Stomach (tissue), 19 donors: Measurements from ENCODE around the gene SCYL2. TPM values are rescaled to one million over a fixed set of nuclear protein-coding genes. Genes with fewer than 3 reads are reported as not detected.
A peak's percentile ranks its signal among the peaks of the same experiment; 100 is the strongest.
"Not testable (repeated sequence)": the region's sequence is repeated elsewhere in the genome, so short reads cannot be mapped to it uniquely, and the experiment has no call there.

Experiments used
- DNase-seq, 2 donors: peaks; one replicate each; pipeline versions ENCODE4 v3.0.0 to v3.0.0-alpha.2; 2013 to 2019
- H3K27ac ChIP-seq, 5 donors: fragments of 200-600 bp in 4 of 5; sonication (generic) in 4 of 5; one replicate each; pipeline ENCODE4 v1.5.1; 2013 to 2019; ENCODE audit warnings: mild to moderate bottlenecking in 1 of 5, moderate library complexity in 1 of 5
- H3K27me3 ChIP-seq, 3 donors: fragments of 200-600 bp; sonication (generic); one replicate each; pipeline ENCODE4 v1.5.1; 2017 to 2019; ENCODE audit warnings: mixed run types in 1 of 3
- H3K36me3 ChIP-seq, 4 donors: fragments of 200-600 bp; sonication (generic); 1 replicate in 3 of 4; 2 replicates in 1 of 4; pipeline ENCODE4 v1.5.1; 2016 to 2019
- H3K4me1 ChIP-seq, 4 donors: fragments of 200-600 bp; sonication (generic); one replicate each; pipeline ENCODE4 v1.5.1; 2016 to 2019
- H3K4me3 ChIP-seq, 4 donors: fragments of 200-600 bp; sonication (generic) in 3 of 4; one replicate each; pipeline ENCODE4 v1.5.1; 2016 to 2019; ENCODE audit warnings: mild to moderate bottlenecking in 1 of 4
- H3K9me3 ChIP-seq, 4 donors: fragments of 200-600 bp; sonication (generic); one replicate each; pipeline ENCODE4 v1.5.1; 2016 to 2019
- EP300 ChIP-seq: sonication (generic); formaldehyde crosslinking; IDR thresholded peaks from one replicate; pipeline ENCODE4 v1.6.1; 2017; ENCODE audit warnings: antibody characterized with exemption
- POLR2A ChIP-seq, 4 donors: fragments of 450-650 bp; IDR thresholded peaks; one replicate each; pipeline ENCODE4 v1.6.1; 2016; ENCODE audit warnings: antibody characterized with exemption in 4 of 4, control low read depth in 2 of 4, mild to moderate bottlenecking in 1 of 4, moderate library complexity in 1 of 4
- POLR2AphosphoS5 ChIP-seq, 3 donors: sonication (generic); formaldehyde crosslinking; IDR thresholded peaks; one replicate each; pipeline ENCODE4 v1.6.1; 2016; ENCODE audit warnings: antibody characterized with exemption in 3 of 3
- WGBS, 5 donors: extraction: QIAGEN DNeasy Blood & Tissue Kit in 3 of 5; methylation state at CpG; one replicate each; pipeline versions ENCODE4 v1.1.5 to v1.1.7; 2013 to 2018; 5-methylcytosine and 5-hydroxymethylcytosine counted together
- intact Hi-C: fragments of 100-400 bp; cut with DNase I; formaldehyde crosslinking; loops from one replicate; pipeline ENCODE4 v1.15.1; 2023; ENCODE audit warnings: low total_unique reads
- long read RNA-seq, 10 donors: transcript quantifications; one replicate each; lab custom pipeline, GENCODE V29; 2026
- polyA plus RNA-seq, 3 donors: library from polyadenylated mRNA; stranded (reverse); fragments of 200-250 nt; gene quantifications; one replicate each; pipeline ENCODE4 v1.2.3, GENCODE V29; 2013
- total RNA-seq, 5 donors: library from RNA; depleted of rRNA; stranded (reverse); fragments of >200 nt; gene quantifications; one replicate each; pipeline versions ENCODE4 v1.1.0 to v1.2.3, GENCODE V29; 2014 to 2016
- TF ChIP-seq, protein P1 (sequence below), 7 experiments: fragments of 450-650 bp in 4 of 7; fragments of 200-600 bp in 3 of 7; sonication (generic) in 3 of 7; IDR thresholded peaks; one replicate each; pipeline ENCODE4 v1.5.1; 2016 to 2019; ENCODE audit warnings: antibody characterized with exemption in 7 of 7, control low read depth in 2 of 7, mild to moderate bottlenecking in 1 of 7
- donor health status: healthy with polysubstance abuse.
- donor health status: Bipolar disorder and iron deficiency.
- donor health status: healthy.

The SCYL2 gene, protein sequence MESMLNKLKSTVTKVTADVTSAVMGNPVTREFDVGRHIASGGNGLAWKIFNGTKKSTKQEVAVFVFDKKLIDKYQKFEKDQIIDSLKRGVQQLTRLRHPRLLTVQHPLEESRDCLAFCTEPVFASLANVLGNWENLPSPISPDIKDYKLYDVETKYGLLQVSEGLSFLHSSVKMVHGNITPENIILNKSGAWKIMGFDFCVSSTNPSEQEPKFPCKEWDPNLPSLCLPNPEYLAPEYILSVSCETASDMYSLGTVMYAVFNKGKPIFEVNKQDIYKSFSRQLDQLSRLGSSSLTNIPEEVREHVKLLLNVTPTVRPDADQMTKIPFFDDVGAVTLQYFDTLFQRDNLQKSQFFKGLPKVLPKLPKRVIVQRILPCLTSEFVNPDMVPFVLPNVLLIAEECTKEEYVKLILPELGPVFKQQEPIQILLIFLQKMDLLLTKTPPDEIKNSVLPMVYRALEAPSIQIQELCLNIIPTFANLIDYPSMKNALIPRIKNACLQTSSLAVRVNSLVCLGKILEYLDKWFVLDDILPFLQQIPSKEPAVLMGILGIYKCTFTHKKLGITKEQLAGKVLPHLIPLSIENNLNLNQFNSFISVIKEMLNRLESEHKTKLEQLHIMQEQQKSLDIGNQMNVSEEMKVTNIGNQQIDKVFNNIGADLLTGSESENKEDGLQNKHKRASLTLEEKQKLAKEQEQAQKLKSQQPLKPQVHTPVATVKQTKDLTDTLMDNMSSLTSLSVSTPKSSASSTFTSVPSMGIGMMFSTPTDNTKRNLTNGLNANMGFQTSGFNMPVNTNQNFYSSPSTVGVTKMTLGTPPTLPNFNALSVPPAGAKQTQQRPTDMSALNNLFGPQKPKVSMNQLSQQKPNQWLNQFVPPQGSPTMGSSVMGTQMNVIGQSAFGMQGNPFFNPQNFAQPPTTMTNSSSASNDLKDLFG
- total RNA-seq: 10 to 100 TPM; 22.3 to 97.3 (median 70.3) TPM
- polyA plus RNA-seq: 10 to 100 TPM in 2 of 3 donors, 1 to 10 TPM in 1; 9.1 to 17.4 (median 11.8) TPM
- long read RNA-seq, donor 1, partial matches to known transcripts: 0 of 1 reads
- long read RNA-seq, donor 1, other reads (novel, unspliced or antisense): 0 of 1 reads
- long read RNA-seq, donor 2, full-length matches to known transcripts: 3 of 3 reads
- long read RNA-seq, donor 2, partial matches to known transcripts: 0 of 3 reads
- long read RNA-seq, donor 2, other reads (novel, unspliced or antisense): 0 of 3 reads
- long read RNA-seq, donor 3: 0 reads
- long read RNA-seq, donor 4: 0 reads
- long read RNA-seq, donor 5, full-length matches to known transcripts: 2 of 2 reads
- long read RNA-seq, donor 5, partial matches to known transcripts: 0 of 2 reads
- long read RNA-seq, donor 5, other reads (novel, unspliced or antisense): 0 of 2 reads
- long read RNA-seq, donor 6, full-length matches to known transcripts: 4 of 12 reads
- long read RNA-seq, donor 6, partial matches to known transcripts: 8 of 12 reads
- long read RNA-seq, donor 6, other reads (novel, unspliced or antisense): 0 of 12 reads
- long read RNA-seq, donor 7, full-length matches to known transcripts: 2 of 7 reads
- long read RNA-seq, donor 7, partial matches to known transcripts: 0 of 7 reads
- long read RNA-seq, donor 7, other reads (novel, unspliced or antisense): 5 of 7 reads
- long read RNA-seq, donor 8, full-length matches to known transcripts: 6 of 11 reads
- long read RNA-seq, donor 8, partial matches to known transcripts: 5 of 11 reads
- long read RNA-seq, donor 8, other reads (novel, unspliced or antisense): 0 of 11 reads
- long read RNA-seq, donor 9: 0 reads
- long read RNA-seq, donor 10: 0 reads

DNA sequence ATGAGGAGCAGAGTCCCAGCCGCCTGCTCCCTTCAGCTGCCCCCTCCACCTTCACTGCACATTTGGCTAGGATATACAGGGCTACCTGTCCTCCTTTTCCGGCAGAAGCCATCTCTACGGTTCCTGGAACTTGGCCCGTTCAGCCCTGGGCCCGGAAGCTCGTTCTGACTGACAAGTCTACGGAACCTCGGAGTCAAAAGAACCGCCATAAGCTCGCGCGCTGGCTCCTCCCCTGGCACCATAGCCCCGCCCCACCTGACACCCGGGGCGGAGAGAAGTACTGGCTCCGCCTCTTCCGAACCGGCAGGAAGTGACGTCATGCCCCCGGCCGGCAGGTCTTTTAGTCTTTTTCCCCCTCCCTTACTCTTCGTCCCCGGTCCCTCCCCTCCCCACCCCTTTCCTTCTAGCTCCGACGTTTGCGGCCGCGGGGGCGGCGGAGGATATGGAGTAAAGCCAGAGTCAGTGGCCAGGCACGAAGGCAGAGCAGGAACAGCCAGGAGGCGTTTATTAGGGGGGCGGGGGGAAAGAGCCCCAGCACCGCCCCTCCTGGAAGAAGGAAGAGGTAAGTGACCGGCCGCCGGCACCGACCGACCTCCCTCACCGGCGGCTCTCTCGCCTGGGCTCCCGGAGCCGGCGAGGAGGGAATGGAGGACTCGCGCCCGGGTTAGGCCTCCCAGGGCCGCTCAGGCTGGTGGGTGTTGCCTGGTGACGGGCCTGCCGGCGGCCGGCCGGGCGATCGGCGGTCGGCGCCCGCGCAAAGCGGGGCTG is at the start of gene SCYL2, which contains the start of gene DEPDC4:
Gene SCYL2 (plus strand): TSS at position 343 of the 768 bp plus-strand sequence. CDS start 15,794 bp downstream, outside the sequence.
Gene DEPDC4 (minus strand): TSS at position 245 of the 768 bp plus-strand sequence. CDS start 3 bp downstream, at position 242.
- TF ChIP-seq EP300: no peak
- peak in 2 of 4 donors; percentile 12 to 27 for TF ChIP-seq POLR2A (IDR thresholded peaks at IDR 0.05)
- peak; percentile 51 to 78 (median 66) for TF ChIP-seq POLR2AphosphoS5 (IDR thresholded peaks at IDR 0.05)
- H3K4me3 ChIP-seq: peak within 1 kb of the TSS; percentile 66 to 90 (median 82)
- peaks cover 14 to 46% (median 34%) of the 10 kb centered on the region in 4 donors for H3K4me1 ChIP-seq
- no peaks in the 10 kb centered on the region for H3K9me3 ChIP-seq
- no peaks in the 10 kb centered on the region for H3K36me3 ChIP-seq
- DNase-seq: peak; percentile 97 to 98
- H3K27ac ChIP-seq: peak within 1 kb of the TSS; percentile 91 to 99 (median 98)
- WGBS, 5 donors: 0 to 1% (median 0%) methylated on average over 43 to 62 of the region's 62 CpGs
- H3K27me3 ChIP-seq: no peaks in the 10 kb centered on the region
- intact Hi-C loops: no loop called here

DNA sequence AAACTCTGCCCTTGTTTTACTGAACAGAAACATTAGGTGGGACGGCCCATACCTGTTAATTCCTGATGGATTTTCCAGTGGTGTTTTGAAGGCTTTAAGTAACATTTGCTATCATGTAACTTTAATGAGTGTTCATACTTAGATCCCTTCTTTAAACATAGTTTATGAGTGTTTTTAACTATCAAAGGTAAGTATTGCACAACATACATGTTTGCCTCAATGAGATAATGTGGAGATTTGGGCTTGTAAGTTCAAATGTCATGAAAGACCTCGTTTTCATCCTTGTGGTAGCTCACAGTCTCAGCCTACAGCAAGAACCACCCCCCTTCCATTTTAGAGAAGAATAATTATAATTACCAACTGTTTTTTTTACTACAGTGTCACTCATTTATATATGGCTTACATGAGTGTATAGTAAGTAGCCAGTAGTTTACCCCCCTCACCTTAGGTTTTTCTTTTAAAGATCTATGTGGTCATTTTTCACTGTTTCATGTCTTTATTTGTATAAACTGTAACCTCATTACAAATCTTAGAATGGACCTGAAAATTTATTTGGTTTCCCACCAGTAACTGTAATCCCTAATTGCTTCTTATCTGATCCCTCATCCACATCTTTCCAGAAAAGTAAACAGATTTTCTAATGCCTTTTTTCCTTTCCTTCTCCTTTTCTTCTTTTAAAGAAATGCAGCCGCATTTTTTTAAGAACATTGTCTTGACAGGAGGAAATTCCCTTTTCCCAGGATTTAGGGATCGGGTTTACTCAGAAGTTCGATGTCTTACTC is 47.5 kb upstream of the SCYL2 start:
- 73 to 81% (median 78%) methylated on average over 5 of the region's 5 CpGs for WGBS, 5 donors
- no peak for DNase-seq
- Histone ChIP-seq H3K27me3 (no peaks in the 10 kb centered on the region), H3K27ac (no peak overlapping the region), H3K9me3 (no peaks in the 10 kb centered on the region), H3K4me1 (peaks cover 0 to 21% (median 6%) of the 10 kb centered on the region in 4 donors), H3K4me3 (no peak overlapping the region), H3K36me3 (peaks cover 27 to 81% (median 66%) of the 10 kb centered on the region in 4 donors)
- intact Hi-C loops: no loop called here
- TF ChIP-seq, protein P1, sequence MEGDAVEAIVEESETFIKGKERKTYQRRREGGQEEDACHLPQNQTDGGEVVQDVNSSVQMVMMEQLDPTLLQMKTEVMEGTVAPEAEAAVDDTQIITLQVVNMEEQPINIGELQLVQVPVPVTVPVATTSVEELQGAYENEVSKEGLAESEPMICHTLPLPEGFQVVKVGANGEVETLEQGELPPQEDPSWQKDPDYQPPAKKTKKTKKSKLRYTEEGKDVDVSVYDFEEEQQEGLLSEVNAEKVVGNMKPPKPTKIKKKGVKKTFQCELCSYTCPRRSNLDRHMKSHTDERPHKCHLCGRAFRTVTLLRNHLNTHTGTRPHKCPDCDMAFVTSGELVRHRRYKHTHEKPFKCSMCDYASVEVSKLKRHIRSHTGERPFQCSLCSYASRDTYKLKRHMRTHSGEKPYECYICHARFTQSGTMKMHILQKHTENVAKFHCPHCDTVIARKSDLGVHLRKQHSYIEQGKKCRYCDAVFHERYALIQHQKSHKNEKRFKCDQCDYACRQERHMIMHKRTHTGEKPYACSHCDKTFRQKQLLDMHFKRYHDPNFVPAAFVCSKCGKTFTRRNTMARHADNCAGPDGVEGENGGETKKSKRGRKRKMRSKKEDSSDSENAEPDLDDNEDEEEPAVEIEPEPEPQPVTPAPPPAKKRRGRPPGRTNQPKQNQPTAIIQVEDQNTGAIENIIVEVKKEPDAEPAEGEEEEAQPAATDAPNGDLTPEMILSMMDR (IDR thresholded peaks at IDR 0.05): no peak
- TF ChIP-seq POLR2A (IDR thresholded peaks at IDR 0.05) (no peak), EP300 (no peak), POLR2AphosphoS5 (IDR thresholded peaks at IDR 0.05) (no peak)

DNA sequence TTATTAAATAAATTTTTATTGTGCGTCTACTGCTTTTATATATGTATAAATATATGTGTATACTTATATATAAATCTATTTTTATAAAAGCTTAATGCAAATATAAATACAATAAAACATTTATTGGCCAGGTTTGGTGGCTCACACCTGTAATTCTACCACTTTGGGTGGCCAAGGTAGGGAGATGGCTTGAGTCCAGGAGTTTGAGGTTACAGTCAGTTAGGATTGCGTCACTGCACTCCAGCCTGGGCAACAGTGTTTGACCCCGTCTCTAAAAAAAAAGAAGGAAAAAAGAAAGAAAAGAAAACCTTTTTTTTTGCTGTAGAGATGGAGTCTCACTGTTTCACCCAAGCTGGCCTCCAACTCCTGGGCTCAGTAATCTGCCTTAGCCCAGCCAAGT is 45.5 kb upstream of the SCYL2 start:
- no peaks in the 10 kb centered on the region for H3K27me3 ChIP-seq
- no peak for DNase-seq
- no peak overlapping the region for H3K4me3 ChIP-seq
- no peaks in the 10 kb centered on the region for H3K9me3 ChIP-seq
- peaks cover 0 to 7% (median 0%) of the 10 kb centered on the region in 4 donors for H3K4me1 ChIP-seq
- H3K36me3 ChIP-seq: peaks cover 26 to 88% (median 74%) of the 10 kb centered on the region in 4 donors
- intact Hi-C loops: no loop called here
- H3K27ac ChIP-seq: no peak overlapping the region
- TF ChIP-seq POLR2A (IDR thresholded peaks at IDR 0.05) (no peak), EP300 (no peak), POLR2AphosphoS5 (IDR thresholded peaks at IDR 0.05) (no peak)
- TF ChIP-seq, protein P1 (IDR thresholded peaks at IDR 0.05): no peak
- 89 to 96% (median 93%) methylated on average over 3 of the region's 3 CpGs for WGBS, 5 donors

DNA sequence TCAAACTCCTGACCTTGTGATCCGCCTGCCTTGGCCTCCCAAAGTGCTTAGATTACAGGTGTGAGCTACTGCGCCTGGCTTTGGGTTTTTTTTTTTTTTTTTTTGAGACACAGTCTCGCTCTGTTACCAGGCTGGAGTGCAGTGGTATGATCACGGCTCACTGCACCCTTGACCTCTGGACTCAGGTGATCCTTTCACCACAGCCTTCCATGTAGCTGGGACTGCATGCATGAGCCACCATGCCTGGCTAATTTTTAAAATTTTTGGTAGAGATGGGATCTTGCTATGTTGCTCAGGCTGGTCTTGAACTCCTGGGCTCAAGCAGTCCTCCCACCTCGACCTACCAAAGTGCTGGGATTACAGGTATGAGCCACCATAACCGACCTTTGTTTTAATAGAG is 44.8 kb upstream of the SCYL2 start:
- H3K27ac ChIP-seq, H3K4me1 ChIP-seq, H3K9me3 ChIP-seq, H3K4me3 ChIP-seq, intact Hi-C loops, DNase-seq, H3K27me3 ChIP-seq: not testable (repeated sequence)
- peaks cover 26 to 85% (median 73%) of the 10 kb centered on the region in 4 donors for H3K36me3 ChIP-seq
- WGBS, 5 donors: 87 to 98% (median 96%) methylated on average over 6 of the region's 6 CpGs
